DMS79 treated with DMSO at 0.1 percent for 48 hours (cell line): ENCODE measurements around the gene FOXO3B.
"Not testable (repeated sequence)": the region's sequence is repeated elsewhere in the genome, so short reads cannot be mapped to it uniquely, and the experiment has no call there.

Experiments
- DNase-seq: peaks from one replicate; lab custom pipeline; 2025; lab: John Stamatoyannopoulos, UW

FOXO3B gene

GRCh38 chr17:18650094-18650493, 32.0 kb downstream of the FOXO3B start:
- not testable (repeated sequence) for DNase-seq

- not testable (repeated sequence) for DNase-seq
These were observed 37.8 kb downstream of the FOXO3B start, which contains the start of gene TBC1D28 for GRCh38 chr17:18644291-18644690. TSS of gene TBC1D28 (minus strand) at chr17:18644391. CDS start at chr17:18641352, 3,039 bp downstream.

DNA sequence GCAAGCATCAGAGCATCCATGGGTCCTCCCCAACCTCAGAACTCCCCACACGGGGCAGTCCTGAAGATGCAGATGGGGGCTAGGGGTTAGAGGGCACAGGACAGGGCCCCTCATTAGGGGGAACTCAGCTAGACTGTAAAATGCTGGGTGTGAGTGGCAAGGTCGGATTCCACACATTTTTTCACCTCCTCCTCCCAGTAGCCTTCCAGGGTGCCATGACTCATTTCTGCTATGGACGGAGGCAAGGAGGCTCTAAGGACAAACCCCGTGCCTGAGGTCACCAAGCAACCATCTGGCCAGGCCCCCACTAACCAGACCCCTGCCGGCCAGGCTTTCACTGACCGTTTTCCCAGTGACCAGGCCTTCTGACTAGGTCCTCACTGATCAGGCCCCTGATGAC, 39.0 kb downstream of the FOXO3B start:
- DNase-seq, result not testable (repeated sequence)

- DNase-seq, result not testable (repeated sequence)
These were observed 43.8 kb downstream of the FOXO3B start for GRCh38 chr17:18638357-18638756.

DNA sequence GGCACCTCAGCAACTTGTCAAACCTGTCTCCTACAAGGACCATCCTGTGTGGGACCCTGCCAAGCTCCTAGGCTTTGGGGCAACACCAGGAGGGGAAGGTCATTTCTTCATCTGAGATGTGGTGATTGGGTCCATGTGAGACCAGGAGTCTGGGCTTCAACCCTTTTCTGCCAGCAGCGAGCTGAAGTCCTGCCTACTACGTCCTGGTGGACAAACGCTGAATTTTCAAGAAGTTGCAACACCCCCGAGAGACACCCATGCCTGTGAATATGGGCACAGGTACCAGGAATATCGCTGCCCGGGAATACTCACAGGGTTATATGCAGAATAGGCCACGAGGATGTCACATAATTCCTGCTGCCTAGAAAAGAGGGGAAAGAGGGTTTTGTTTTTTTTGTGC, 45.9 kb downstream of the FOXO3B start:
- not testable (repeated sequence) for DNase-seq

DNA sequence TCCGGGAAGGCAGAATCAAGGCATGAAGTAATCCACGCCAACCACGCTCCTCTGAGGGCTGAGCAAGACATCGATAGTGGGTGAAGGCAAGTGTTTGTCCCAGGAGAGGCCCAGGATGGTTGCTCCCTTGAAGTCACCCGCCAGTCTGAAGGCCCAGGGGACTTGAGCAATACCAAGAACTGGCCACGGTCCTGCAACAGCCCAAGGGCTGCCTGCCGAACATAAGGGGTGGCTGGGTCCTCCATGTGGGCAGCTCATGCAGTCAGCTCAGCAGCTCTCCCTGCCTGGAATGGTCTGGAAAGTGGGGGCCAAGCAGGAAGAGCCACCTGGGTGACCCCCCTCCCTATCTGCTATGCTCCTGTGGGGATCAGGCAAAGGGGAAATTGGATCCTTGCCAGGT, 46.3 kb downstream of the FOXO3B start:
- not testable (repeated sequence) for DNase-seq

DNA sequence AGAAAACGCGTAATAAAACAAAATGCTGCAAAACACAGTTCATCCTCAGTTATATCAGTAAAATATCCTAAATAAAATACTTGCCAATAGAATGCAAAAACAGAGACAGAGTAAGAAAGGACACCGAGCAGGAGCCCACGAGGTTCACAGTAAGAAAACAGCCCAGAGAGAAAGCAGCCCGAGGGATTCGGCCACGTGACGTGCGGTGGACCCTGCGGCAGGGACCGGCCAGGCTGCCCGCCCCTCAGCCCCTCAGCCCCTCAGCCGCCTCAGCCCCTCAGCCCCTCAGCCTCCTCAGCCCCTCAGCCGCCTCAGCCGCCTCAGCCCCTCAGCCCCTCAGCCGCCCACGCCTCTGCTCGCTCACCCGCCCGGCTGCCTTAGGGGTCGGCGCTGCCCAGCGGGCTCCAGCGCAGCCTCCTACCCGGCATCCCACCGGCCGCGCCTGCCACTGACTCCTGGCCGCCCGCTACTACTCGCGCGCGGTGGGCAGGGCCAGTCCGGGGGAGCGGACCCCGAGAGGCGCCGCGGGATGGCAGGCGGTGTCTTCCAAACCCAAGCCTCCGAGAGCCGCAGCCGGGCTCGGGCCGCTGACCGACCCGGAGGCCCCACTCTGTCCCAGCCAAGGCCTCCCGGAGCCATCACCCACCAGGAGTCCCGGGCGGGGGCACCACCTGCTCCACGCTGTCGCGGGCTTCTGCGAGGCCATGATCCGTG, 47.4 kb downstream of the FOXO3B start:
- DNase-seq, result not testable (repeated sequence)
